GM19452 (cell line): ENCODE data around the gene BST1.
A peak's percentile ranks its signal among the peaks of the same experiment; 100 is the strongest.

Experiments
- ATAC-seq: cut with Tn5 transposase; IDR thresholded peaks from one replicate; pipeline ENCODE4 v1.9.1; 2021; ENCODE audit not compliant: unreplicated experiment

BST1 gene, protein sequence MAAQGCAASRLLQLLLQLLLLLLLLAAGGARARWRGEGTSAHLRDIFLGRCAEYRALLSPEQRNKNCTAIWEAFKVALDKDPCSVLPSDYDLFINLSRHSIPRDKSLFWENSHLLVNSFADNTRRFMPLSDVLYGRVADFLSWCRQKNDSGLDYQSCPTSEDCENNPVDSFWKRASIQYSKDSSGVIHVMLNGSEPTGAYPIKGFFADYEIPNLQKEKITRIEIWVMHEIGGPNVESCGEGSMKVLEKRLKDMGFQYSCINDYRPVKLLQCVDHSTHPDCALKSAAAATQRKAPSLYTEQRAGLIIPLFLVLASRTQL

DNA sequence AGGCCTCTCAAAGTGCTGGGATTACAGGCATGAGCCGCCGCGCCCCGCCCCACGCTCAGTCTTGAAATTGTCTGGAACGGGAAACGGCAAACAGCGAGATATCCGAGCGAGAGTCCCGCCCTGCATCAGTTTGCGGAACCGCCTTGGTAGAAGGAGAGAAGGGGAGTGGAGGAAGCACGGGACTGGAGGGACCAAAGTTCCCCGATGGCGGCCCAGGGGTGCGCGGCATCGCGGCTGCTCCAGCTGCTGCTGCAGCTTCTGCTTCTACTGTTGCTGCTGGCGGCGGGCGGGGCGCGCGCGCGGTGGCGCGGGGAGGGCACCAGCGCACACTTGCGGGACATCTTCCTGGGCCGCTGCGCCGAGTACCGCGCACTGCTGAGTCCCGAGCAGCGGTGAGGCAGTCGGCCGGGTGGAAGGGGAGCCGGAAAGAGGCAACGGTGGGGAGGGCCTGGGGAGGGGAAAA is at the start of gene BST1:
TSS of gene BST1 (plus strand) at position 125 of the 463 bp plus-strand sequence. CDS start at position 205, 80 bp downstream.
- peak; percentile 61 for ATAC-seq

DNA sequence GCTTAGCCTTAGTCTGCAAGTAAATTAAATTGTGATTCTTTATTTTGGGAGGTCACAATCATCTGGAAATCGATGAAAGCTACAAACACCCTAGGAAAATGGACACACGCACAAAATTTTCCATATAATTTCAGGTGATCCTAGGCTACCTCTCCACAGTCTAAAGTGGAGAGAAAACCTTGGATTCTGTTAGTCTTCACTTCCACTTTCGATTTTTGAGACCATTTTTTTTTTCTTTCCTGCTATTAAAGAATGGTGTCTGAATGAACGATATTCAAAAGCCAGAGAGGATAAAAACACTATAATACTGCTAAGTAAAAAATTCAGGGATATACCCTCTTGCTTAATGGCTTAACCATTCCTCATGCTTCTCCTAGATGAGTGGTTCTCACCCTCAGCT is 49.4 kb upstream of the BST1 start:
- no peak for ATAC-seq

DNA sequence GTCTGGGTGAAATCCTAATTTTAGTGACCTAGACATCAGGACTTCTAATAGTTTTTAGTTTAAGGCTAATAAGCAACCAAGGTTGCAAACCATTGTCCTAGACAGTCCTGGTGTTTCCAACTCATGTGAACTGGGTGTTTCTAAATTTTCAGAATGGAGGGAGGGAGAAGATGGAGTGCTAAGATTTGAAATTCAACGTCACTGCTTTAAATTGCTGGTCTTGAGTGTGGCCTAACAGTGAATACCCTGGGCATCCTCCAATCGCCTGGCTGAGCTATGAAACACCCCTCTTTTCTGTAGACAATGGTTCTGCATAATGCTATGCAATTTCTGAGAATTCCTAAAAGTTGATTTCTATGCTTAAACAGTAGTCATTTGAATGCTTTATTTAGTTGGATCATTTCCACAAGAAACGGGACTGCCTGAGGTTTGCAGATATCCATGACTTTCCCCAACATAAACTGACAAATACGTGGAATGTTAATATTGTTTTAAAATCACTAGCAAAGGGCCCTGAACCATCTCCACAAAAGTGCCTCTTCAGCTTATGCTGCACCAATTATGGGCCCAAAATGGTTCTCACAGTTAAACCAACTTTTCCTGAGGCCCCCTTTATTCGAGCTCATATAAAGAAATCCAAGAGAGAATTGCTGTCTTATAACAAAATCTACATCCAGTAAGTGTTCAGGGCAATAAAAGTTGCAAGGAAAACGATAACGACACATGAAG is 48.8 kb upstream of the BST1 start:
- no peak for ATAC-seq

DNA sequence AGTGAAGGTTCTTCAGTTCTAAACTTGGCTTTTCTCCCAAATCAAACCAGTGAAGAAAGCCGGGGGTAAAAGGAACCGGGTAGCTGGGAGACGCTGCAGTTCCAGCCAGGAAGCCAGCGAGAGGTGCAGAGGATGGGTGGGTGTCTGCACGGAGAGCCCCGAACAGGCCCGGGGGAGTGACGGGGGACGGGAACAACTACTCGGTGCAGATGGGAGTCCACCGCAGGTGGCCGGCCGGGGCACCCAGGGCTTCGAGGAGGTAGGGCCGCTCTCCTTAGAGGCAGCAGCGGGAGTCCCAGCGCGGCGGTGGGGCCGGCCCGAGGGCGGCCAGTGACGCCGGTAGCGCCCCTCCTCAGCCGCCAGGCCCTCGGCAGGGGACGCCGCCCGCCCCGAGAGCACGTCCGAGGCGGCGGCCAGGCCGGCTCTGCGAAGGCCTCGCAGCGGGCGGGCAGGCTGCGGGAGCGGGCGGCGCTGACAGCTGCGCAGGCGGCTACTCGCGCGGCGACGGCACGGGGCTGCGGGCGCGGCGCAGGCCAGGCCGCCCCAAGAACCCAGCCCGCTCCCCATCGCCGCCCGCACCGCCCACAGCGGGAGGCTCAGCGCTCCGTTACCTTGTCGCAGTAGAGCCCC is 48.2 kb upstream of the BST1 start:
- peak; percentile 51 for ATAC-seq

DNA sequence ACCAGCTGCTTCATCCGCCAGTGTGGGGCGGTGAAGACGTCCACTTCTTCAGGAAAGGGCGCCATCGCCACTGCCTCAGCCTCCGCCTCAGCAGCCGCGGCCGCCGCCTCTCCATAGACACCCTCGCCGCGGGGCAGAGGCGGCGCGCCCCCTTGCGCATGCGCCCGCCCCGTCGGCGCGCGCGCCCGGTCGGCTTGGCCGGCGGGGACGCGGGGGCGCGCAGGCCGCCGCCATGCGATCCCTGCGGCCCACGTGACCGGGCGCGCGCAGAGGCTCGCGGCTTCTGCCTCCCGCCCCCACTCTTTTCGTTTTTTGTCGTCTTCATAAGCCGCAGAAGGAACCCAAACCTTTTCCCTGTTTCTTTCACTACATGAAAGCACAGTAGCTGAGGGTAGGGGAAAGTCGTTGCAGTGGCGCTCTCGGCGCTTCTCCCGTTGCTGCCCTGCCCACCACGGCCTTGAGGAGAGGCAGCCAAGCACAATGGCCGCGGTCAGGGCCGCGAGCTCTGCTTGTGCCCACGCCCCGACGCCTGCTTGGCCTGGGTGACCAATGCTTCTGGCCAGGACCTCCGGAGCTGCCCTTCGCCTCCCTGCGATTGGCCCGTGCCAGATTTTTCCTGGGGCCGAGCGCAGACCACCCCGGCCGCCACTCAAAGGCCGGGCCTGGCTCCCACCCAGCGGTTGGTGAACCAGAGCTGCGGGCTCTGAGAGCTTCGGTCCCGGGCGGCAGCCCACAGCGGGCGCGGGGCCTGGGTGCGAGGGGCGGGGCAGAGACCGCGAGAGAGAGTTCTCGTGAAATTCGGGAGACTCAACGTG is 47.4 kb upstream of the BST1 start, which contains the start of gene FBXL5:
TSS of gene FBXL5 (minus strand) at position 135 of the 815 bp plus-strand sequence. CDS start at position 65, 70 bp downstream.
- peak; percentile 67 for ATAC-seq

DNA sequence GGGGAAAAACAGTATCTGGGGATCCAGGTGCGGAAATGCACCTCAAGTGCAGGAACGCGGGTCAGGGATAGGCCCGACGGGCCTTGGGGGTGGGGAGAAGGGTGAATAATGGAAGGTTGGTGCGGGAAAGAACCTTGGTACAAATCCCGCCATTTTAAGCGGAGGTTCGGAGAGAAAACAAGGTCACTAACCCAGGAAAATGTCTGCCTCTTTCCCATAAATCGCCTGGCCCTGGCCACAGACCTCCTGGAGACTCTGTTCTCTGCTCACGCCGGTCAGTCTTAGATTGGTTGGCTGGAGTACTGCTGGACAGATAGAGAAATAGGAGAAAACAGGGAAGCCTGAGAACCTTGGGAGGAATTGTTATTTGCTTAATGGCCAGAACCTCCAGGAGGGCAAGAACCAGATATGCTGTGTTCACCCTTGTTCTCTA is 46.8 kb upstream of the BST1 start:
- no peak for ATAC-seq

DNA sequence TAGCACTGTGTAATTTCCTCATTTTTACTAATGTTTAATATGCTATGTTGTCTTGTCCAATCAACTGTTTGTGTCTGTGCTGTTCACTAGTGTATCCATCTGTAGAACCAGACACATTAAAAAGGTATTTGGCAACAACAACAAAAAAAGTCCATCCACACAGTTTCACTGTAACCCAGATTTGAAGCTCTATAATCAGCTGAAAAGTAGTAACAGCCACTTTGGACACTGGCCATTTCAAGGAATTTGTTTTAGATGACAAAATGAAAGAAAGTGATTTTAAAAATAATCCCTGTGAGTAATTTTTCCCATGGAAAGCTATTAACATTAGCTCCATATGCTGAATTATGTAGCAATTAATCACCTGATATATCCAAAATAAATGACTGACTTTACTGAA is 45.5 kb upstream of the BST1 start:
- ATAC-seq = no peak

DNA sequence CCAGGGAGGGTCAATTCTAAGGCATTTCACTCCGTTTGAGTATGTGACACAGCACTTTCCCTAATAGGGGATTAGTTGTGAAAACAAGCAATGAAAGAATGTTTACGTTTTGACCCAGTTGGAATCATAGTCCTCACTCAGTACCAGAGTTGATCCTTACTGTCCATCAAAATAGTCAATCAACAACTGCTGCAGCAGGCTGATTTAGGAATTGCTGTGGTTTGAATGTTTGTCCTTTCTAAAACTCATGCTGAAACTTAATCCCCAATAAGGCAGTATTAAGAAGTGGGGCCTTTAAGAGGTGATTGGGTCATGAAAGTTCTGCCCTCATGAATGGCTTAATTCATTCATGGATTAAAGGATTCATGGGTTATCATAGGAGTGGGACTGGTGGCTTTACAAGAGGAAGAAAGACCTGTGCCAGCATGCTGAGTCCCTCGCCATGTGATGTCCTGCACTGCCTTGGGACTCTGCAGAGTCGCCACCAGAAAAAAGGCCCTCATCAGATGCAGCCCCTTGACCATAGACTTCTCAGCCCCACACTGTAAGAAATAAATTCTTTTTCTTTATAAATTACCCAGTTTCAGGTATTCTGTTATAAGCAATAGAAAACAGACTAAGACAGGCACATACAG is 44.6 kb upstream of the BST1 start:
- ATAC-seq = no peak

DNA sequence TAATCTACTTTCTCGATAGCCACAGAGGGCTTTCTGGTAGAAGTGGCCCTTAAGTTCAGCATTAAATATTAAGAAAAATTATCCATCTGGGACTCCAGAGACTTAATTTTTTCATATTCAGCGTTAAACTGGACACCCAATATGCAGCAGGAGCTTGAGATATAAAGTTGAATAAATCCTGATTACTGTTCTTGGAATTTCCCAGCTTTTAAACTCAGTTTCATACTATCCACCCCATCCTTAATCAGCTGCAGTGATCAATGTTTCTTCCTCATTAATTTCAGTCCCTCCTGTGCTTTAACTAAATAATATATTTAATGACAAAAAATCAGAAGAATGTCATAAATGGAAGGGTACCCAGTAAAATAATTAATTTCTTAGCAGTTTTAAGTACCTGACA is 44.1 kb upstream of the BST1 start:
- ATAC-seq = no peak

DNA sequence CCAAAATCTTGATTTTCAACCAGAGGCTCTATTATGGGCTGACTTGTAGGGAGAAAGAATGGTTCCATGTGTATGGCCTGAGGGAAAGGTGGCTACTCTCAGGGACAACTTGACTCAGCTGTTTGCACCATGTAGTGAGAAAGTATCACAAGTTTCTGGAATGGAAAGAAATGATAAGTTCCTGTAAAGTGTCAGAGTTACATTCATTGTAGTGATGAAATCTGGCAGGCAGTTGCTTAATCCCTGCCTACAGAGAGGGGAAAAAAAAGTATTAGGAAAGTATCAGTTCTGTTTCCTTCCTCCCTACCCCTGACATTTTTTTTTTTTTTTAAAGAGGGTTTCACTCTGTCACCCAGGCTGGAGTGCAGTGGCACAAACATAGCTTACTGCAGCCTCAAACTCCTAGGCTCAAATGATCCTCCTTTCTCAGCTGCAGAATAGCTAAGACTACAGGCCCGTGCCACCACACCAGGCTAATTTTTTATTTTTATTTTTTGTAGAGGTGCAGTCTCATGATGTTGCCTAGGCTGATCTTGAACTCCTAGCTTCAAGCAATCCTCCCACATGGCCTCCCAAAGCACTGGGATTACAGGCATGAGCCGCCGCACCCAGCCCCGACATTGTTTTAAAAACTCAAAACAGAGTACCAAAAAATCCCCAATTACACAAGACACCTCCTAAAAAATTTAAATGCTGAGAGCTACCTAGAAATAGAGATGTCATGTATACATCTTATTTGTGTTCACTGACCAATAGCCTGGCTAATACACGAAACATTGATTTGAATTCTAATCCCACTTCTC is 42.9 kb upstream of the BST1 start:
- no peak for ATAC-seq

DNA sequence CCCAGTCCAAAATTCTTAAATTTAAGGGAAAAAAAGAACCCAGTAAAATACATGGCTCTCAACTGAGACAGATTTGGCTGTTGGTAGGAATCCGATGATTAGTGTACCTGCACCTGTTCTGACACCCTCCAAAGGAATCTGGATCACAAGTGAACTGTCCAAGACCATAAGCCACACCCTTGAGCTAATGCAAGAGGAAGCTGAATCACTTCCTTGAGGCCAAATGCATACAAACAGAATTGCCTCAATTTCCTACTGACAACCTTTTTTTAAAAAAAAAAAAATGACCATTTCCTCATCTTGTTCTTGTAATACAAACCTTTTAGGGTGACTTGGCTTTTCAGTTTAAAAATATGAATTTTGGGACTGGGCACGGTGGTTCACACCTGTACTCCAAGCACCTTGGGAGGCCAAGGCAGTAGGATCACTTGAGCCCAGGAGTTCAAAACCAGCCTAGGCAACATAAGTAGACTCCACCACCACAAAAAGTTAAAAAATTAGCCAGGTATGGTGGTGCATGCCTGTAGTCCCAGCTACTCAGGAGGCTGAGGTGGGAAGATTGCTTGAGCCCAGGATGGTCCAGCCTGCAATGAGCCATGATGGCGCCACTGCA is 37.0 kb upstream of the BST1 start:
- no peak for ATAC-seq

DNA sequence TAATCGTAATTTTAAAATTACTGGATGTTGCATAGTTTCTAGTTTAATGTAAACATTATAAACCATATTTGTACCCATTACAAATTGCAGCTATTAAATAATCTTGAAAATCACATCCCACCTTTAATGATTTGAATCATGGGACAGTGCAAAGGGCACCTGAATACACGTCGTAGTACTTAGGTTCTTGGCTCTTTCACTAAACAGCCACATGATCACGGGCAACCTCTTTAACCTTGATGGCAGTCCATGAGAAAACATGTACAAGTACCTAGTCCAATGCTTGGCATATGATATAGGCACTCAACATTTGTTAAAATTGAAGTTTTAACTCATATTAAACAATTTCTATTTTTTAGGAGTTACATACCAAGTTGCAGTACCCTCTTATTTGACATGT is 35.9 kb upstream of the BST1 start:
- no peak for ATAC-seq

DNA sequence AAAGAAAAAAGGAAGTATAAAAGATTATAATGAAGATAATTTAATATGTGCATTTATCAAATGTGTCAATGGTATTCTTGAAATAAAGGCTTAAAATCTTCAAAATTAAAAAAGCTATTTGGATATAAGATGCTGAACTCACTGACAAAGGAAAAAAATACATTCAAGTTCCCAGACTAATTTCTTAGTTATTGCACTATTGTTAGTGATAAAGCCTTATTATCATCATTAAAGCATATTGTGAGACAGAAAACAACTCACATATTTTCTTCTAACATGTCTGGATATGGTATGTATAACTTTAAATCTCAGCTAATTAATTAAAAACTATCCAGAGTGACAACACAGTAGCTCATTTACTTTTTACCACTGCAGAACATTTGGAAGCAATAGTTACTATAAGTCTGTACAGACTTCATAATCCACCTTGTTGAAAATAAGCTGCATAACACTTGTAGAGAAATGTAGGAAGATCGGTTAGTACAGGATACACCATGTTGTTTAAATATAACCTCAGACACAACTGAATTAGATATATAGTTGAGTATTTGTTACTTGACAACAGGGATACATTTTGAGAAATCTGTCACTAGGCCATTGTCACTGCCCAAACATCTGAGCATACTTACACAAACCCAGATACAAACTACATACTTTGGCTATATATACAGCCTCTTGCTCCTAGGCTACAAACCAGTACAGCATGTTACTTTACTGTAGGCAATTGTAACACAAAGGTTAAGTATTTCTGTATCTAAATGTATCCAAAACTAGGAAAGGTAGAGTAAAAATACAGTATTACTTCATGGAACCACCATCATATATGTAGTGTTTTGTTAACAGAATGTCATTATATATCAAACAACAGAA is 34.1 kb upstream of the BST1 start:
- ATAC-seq = no peak

DNA sequence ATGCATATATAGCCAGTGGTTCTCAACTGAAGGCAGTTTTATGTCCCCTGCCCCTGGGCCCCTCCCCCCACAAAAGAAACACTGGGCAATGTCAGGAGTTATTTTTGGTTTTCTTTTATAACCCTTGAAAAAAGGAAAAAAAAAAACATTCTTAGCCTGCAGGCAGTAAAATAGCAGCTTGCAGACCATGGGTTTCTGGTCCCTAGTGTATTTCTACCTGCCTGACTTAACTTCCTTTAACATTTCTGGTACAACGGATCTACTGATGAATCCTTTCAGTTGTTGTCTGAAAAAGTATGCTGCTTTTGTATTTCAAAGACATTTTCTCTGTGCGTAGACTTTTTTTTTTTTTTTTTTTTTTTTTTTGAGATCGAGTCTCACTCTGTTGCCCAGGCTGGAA is 32.3 kb upstream of the BST1 start:
- ATAC-seq = no peak

DNA sequence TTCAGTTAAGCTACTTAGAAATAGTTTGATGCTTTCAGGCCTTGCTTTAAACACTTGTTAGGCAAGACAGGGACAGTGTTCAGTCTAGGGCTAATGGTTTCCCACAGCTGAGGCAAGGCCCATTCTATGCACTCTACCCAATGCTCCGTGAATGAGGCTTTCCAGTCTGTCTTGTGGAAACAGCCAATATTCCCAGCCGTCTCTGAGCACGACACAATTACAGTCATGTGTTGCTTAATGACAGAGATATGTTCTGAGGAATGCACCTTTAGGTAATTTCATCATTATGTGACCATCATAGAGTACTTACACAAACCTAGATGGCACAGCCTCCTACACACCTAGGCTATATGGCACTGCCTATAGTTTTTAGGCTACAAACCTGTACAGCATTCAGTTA is 30.8 kb upstream of the BST1 start:
- no peak for ATAC-seq

DNA sequence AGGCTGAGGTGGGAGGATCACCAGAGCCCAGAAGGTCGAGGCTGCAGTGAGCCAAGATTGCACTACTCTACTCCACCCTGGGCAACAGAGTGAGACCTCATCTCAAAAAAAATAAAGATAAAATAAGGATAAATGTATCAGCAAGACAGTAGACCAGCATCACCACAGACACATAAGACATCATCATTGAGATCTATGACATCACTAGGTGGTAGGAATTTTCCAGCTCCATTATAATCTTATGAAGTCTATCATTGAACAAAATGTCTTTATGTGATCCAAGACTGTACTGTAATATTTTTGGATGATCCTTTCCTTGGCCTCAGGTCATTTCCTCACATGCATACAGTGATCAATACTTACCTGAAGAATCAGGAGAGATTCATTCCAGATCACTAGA is 29.5 kb upstream of the BST1 start:
- no peak for ATAC-seq

DNA sequence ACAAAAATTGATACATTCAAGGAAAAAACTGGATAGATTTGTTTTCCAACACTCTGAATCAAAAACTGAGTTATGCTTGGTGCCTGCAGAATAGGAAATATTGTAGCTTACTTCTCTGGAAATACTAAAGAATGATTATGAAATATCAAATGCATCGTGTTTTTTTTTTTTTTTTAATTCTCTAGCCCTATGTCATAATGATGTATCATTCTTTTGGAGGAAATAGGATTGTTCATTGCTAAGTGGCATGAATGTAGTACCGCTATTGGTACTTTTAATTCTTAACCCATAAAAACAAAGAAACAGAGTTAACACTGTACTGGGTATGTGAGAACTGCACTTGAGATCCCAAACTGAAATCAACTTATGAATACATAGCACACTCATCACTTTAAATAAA is 28.8 kb upstream of the BST1 start:
- no peak for ATAC-seq

DNA sequence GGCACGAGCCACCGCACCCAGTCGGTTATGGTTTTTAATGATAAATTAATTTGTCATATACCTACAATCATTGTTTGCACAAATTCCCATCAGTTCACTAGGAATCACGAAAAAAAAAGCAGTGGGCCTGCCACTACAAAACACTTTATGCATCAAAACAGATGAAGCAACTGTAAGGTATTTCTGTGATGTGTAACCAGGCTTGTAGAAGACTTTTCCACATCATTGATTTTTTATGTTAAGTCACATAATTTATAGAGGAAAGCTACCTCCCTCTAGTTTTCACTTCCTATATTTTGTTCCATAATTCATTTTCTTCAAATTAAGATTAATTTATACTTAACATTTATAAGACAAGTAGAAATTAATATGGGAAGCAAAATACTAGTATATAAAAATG is 27.9 kb upstream of the BST1 start:
- no peak for ATAC-seq
